Tibial nerve (tissue), 4 donors: ENCODE results near the gene BID. TPM values are rescaled to one million over a fixed set of nuclear protein-coding genes. Genes with fewer than 3 reads are reported as not detected.

Source experiments
- DNase-seq, 2 donors: peaks; one replicate each; pipeline ENCODE4 v3.0.0-alpha.2; 2019; ENCODE audit warnings: low spot score in 2 of 2
- H3K27ac ChIP-seq, 4 donors: fragments of 200-600 bp; sonication (generic) in 3 of 4; one replicate each; pipeline ENCODE4 v1.5.1; 2017 to 2019; ENCODE audit warnings: mild to moderate bottlenecking in 1 of 4
- H3K27me3 ChIP-seq, 2 donors: fragments of 200-600 bp; sonication (generic) in 1 of 2; one replicate each; pipeline versions ENCODE4 v1.5.1 to v1.6.0; 2017 to 2019
- H3K36me3 ChIP-seq, 3 donors: fragments of 200-600 bp; sonication (generic); one replicate each; pipeline ENCODE4 v1.5.1; 2018 to 2019
- H3K4me1 ChIP-seq, 4 donors: fragments of 200-600 bp; sonication (generic) in 3 of 4; one replicate each; pipeline ENCODE4 v1.5.1; 2017 to 2019
- H3K4me3 ChIP-seq, 4 donors: fragments of 200-600 bp; sonication (generic) in 3 of 4; one replicate each; pipeline ENCODE4 v1.5.1; 2017 to 2019; ENCODE audit warnings: mild to moderate bottlenecking in 1 of 4, moderate library complexity in 1 of 4
- H3K9me3 ChIP-seq, 4 donors: fragments of 200-600 bp; sonication (generic) in 3 of 4; one replicate each; pipeline ENCODE4 v1.5.1; 2017 to 2019
- EP300 ChIP-seq, 2 donors: sonication (generic); formaldehyde crosslinking; IDR thresholded peaks; one replicate each; pipeline ENCODE4 v1.6.1; 2017; ENCODE audit warnings: antibody characterized with exemption in 2 of 2, mild to moderate bottlenecking in 1 of 2
- POLR2A ChIP-seq, 2 donors: fragments of 450-650 bp; IDR thresholded peaks; one replicate each; pipeline ENCODE4 v1.6.1; 2017; ENCODE audit warnings: antibody characterized with exemption in 2 of 2, mild to moderate bottlenecking in 2 of 2, moderate library complexity in 2 of 2
- WGBS, 2 donors: methylation state at CpG; one replicate each; pipeline ENCODE4 v1.1.5; 2018; 5-methylcytosine and 5-hydroxymethylcytosine counted together
- total RNA-seq, 4 donors: library from RNA; depleted of rRNA; stranded (reverse); fragments of >200 nt; gene quantifications; one replicate each; pipeline ENCODE4 v1.1.0, GENCODE V29; 2016
- TF ChIP-seq, protein P1 (sequence below), 5 experiments: fragments of 200-600 bp in 3 of 5; fragments of 450-650 bp in 2 of 5; sonication (generic) in 3 of 5; IDR thresholded peaks; one replicate each; pipeline ENCODE4 v1.5.1; 2016 to 2019; ENCODE audit warnings: antibody characterized with exemption in 5 of 5, mild to moderate bottlenecking in 3 of 5, moderate library complexity in 2 of 5

BID gene
- total RNA-seq, 4 donors from 2014 or later = 6.3 to 47.1 (median 13.7) TPM

DNA sequence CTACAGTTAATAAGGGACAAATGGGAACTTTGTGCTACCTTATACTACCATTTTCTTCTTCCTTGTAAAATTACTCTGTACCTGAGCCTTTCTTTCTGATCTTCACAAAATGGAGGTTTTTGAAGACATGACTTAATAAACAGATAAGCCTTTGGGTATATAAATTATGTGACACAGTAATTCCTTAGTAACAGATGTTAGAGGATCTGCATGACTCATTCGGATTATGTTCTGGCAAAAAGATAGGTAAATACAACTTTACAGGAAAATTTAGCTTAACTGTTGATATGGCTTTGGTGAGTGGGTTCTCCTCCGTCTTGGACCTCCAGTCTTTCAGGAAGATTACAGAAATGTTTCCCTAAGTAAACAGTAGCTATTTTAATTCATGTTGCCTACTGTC lies 61.8 kb downstream of the BID start:
- Histone ChIP-seq H3K27me3 (no peaks in the 10 kb centered on the region), H3K4me3 (no peak overlapping the region), H3K4me1 (peaks cover 0 to 13% (median 0%) of the 10 kb centered on the region in 4 donors), H3K27ac (no peak overlapping the region), H3K9me3 (no peaks in the 10 kb centered on the region), H3K36me3 (peaks cover 0 to 5% (median 0%) of the 10 kb centered on the region in 3 donors)
- TF ChIP-seq, protein P1, sequence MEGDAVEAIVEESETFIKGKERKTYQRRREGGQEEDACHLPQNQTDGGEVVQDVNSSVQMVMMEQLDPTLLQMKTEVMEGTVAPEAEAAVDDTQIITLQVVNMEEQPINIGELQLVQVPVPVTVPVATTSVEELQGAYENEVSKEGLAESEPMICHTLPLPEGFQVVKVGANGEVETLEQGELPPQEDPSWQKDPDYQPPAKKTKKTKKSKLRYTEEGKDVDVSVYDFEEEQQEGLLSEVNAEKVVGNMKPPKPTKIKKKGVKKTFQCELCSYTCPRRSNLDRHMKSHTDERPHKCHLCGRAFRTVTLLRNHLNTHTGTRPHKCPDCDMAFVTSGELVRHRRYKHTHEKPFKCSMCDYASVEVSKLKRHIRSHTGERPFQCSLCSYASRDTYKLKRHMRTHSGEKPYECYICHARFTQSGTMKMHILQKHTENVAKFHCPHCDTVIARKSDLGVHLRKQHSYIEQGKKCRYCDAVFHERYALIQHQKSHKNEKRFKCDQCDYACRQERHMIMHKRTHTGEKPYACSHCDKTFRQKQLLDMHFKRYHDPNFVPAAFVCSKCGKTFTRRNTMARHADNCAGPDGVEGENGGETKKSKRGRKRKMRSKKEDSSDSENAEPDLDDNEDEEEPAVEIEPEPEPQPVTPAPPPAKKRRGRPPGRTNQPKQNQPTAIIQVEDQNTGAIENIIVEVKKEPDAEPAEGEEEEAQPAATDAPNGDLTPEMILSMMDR (IDR thresholded peaks at IDR 0.05) = no peak
- TF ChIP-seq POLR2A (IDR thresholded peaks at IDR 0.05) (no peak), EP300 (IDR thresholded peaks at IDR 0.05) (no peak)
- WGBS, 2 donors = 80 to 82% methylated on average over 2 of the region's 2 CpGs
- DNase-seq = no peak

DNA sequence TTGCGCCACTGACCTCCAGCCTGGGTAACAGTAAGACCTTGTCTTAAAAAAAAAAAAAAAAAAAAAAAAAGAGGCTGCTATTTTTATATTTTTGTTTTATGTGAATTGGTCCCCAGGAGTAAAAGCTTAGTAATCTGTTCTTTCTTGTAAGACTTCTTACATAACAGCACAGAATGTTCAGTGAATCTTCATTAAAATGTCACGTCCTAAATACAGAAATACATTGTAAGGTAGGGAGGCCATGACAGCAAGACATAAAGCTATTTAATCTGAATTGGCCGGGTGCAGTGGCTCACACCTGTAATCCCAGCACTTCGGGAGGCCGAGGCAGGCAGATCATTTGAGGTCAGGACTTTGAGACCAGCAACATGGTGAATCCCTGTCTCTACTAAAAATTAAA lies 64.2 kb downstream of the BID start:
- TF ChIP-seq POLR2A (IDR thresholded peaks at IDR 0.05) (no peak), EP300 (IDR thresholded peaks at IDR 0.05) (no peak)
- TF ChIP-seq, protein P1 (IDR thresholded peaks at IDR 0.05) = no peak
- peaks cover 0 to 5% (median 0%) of the 10 kb centered on the region in 3 donors for H3K36me3 ChIP-seq
- no peak overlapping the region for H3K27ac ChIP-seq
- WGBS, 2 donors = 82 to 95% methylated on average over 5 of the region's 5 CpGs
- no peaks in the 10 kb centered on the region for H3K9me3 ChIP-seq
- H3K4me3 ChIP-seq = no peak overlapping the region
- no peaks in the 10 kb centered on the region for H3K27me3 ChIP-seq
- peaks cover 0 to 27% (median 3%) of the 10 kb centered on the region in 4 donors for H3K4me1 ChIP-seq
- DNase-seq = no peak

DNA sequence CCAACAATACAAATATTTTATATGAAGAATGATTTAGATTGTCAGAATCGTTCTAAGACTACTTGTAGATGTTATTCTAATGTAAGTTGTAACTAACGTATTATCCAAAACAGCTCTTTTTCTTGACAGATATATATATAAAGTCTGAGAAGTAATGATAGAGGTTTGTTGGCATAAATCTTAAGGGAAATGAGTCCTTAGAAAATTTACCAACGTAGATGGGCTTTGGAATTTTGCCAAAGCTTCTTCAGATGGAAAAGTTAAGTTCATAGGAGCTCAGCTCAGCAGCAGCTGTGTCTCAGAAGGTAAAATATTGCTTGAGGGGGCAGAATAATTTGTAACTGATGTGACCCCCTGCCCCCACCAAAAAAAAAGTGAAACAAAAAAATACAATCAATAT lies 66.7 kb downstream of the BID start:
- peaks cover 0 to 15% (median 0%) of the 10 kb centered on the region in 3 donors for H3K36me3 ChIP-seq
- H3K4me1 ChIP-seq = peaks cover 0 to 27% (median 3%) of the 10 kb centered on the region in 4 donors
- WGBS, 2 donors = 28 to 30% methylated on average over 3 of the region's 3 CpGs
- DNase-seq = no peak
- H3K4me3 ChIP-seq = peak overlapping the region in 1 of 4 donors; percentile 39
- peak overlapping the region; percentile 45 to 84 (median 66) for H3K27ac ChIP-seq
- no peaks in the 10 kb centered on the region for H3K27me3 ChIP-seq
- no peak for TF ChIP-seq EP300 (IDR thresholded peaks at IDR 0.05)
- no peak for TF ChIP-seq POLR2A (IDR thresholded peaks at IDR 0.05)
- TF ChIP-seq, protein P1 (IDR thresholded peaks at IDR 0.05) = no peak
- no peaks in the 10 kb centered on the region for H3K9me3 ChIP-seq

DNA sequence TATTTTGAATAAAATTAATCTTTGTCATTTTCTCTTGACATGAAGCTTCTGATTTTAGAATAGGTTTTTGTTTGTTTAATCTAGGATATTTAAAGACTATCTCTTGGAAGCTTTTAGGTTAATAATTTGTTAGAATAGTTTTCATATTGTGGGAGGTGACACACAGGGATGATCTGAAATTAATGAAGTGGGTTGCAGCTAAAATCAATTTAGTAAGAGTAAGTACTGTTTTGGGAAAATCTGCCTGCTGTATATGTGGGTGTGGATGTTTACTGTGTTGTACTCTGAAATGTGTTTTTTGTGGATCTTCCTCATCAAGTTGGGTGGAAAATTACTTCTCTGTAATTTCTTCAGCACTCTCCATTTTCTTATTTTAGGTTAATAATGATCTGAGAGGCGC lies 67.3 kb downstream of the BID start:
- Histone ChIP-seq H3K4me1 (peaks cover 0 to 27% (median 3%) of the 10 kb centered on the region in 4 donors), H3K27ac (peak overlapping the region; percentile 45 to 84 (median 66)), H3K4me3 (peak overlapping the region in 1 of 4 donors; percentile 39), H3K36me3 (peaks cover 0 to 20% (median 0%) of the 10 kb centered on the region in 3 donors), H3K9me3 (no peaks in the 10 kb centered on the region), H3K27me3 (no peaks in the 10 kb centered on the region)
- DNase-seq = no peak
- no peak for TF ChIP-seq POLR2A (IDR thresholded peaks at IDR 0.05)
- TF ChIP-seq, protein P1 (IDR thresholded peaks at IDR 0.05) = no peak
- TF ChIP-seq EP300 (IDR thresholded peaks at IDR 0.05) = no peak
- 67 to 74% methylated on average over 1 of the region's 1 CpG for WGBS, 2 donors

DNA sequence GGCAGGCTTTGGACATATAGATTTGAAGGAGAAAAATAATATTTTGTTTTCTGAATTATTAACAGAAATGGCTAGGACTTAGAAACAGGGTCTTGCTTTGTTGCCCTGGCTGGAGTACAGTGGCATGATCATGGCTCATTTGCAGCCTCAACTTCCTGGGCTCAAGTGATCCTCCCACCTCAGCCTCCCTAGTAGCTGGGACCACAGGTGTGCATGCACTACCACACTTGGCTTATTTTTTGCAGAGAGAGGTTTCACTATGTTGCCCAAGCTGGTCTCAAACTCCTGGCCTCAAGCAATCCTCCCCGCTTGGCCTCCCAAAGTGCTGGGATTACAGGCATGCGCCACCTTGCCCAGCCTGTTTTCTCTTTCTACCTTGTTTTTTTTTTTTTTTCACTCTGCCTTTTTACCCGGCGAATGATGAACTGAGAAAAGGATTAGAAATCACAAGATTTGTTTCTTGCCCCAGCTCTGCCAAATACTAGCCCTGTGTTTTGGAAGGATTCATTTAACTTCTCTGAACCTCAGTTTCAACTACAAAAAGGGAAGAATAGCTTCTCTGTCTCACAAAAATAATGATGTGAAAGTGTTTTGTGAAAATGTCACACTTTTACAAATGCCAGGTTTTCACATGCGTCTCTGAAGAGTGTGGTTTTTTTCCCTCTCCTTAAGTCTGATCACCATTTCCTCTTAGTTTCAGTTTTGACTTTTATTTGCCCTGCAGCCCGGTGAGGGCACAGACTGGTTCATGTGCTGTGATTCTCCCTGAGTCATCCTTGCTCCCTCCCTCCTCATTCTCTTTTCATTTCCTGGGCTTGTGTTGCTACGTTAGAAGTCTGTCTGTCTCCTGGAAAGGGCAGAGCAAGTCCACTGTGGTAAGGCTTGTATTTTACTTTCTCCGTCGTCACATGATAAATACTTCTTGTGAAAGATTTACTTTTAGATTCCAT lies 68.0 kb downstream of the BID start:
- Histone ChIP-seq H3K9me3 (no peaks in the 10 kb centered on the region), H3K4me3 (peak overlapping the region in 3 of 4 donors; percentile 8 to 39 (median 14)), H3K27ac (peak overlapping the region; percentile 45 to 84 (median 66)), H3K4me1 (peaks cover 0 to 27% (median 3%) of the 10 kb centered on the region in 4 donors), H3K27me3 (no peaks in the 10 kb centered on the region), H3K36me3 (peaks cover 0 to 22% (median 0%) of the 10 kb centered on the region in 3 donors)
- WGBS, 2 donors = 28 to 30% methylated on average over 9 of the region's 9 CpGs
- TF ChIP-seq, protein P1 (IDR thresholded peaks at IDR 0.05) = no peak
- TF ChIP-seq EP300 (IDR thresholded peaks at IDR 0.05) = peak in 1 of 2 donors; percentile 87
- peak in 1 of 2 donors; percentile 17 for TF ChIP-seq POLR2A (IDR thresholded peaks at IDR 0.05)
- peak; percentile 26 to 61 for DNase-seq
